ENCODE data around the gene BBOF1.
"Not testable (repeated sequence)": the region's sequence is repeated elsewhere in the genome, so short reads cannot be mapped to it uniquely, and the experiment has no call there.

The BBOF1 gene

DNA sequence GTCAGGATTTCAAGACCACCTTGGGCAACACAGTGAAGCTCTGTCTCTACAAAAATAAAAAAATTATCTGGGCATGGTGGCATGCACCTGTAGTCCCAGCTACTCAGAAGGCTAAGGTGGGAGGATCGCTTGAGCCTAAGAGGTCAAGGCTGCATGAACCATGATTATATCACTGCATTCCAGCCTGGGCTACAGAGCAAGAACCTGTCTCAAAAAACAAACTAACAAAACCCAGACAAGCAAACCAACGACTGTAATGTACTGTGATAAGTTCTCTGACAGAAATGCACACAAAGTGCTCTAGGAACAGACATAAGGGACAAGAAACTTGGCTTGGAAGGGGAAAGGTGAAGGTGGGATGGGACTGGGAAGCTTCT lies 22.4 kb upstream of the BBOF1 start:
- no peak overlapping the region for H3K9ac ChIP-seq
- peaks cover 0 to 12% (median 8%) of the 10 kb centered on the region in 10 experiments; a peak in 16 of 20 replicates for H3K4me1 ChIP-seq
- no peaks in the 10 kb centered on the region for H3K9me3 ChIP-seq (replicated peaks in 1 of 11)
- H3K36me3 ChIP-seq = peaks cover 0 to 20% (median 0%) of the 10 kb centered on the region in 11 experiments; a peak in 4 of 22 replicates
- no peak overlapping the region for H3K27ac ChIP-seq
- no peak for TF ChIP-seq Cebpa-rat (IDR thresholded peaks at IDR 0.05)
- H3K4me2 ChIP-seq = no peak overlapping the region
- H3K27me3 ChIP-seq = no peaks in the 10 kb centered on the region
- H3K4me3 ChIP-seq = no peak overlapping the region
- no peaks in the 10 kb centered on the region for H4K20me1 ChIP-seq

DNA sequence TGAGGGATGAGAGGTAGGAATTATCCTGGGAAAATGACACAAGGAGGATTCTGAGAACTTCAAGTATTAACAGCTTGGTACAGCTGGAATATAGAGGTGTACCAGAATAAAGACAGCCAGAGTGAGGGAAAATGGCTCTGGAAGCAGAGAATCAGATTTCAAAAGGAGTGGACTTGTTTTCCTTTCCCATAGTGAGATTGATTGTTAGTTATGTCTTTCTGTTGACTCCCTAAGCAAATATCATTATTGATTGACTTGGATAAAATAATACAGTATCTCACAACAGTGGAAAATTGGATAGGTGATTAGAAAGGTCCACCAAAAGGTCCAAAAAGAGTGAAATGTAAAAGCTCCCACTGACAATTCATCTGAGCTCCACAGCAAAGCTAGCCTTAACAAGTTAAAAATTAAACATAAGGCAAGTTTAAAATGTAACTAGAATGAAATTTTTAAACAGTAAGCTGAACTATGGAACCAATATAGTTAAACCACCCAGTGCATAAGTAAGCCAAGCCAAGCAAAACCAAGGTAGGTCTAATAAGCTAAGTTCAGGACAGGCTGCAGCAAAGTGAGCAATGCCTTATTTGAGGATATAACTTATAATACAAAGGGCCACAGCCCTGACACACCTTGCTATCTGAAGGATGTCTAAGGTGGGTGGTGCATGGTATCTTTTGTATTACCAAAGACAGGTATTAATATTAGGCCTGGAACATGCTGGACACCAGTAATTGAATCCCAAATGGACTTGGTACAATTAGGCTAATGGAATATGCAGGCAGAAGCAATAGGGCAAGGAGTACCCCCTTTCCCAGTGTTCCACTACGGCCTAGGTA lies 21.8 kb upstream of the BBOF1 start:
- H3K27ac ChIP-seq = no peak overlapping the region
- H3K4me1 ChIP-seq = peaks cover 0 to 12% (median 8%) of the 10 kb centered on the region in 10 experiments; a peak in 16 of 20 replicates
- TF ChIP-seq Cebpa-rat (IDR thresholded peaks at IDR 0.05) = no peak

DNA sequence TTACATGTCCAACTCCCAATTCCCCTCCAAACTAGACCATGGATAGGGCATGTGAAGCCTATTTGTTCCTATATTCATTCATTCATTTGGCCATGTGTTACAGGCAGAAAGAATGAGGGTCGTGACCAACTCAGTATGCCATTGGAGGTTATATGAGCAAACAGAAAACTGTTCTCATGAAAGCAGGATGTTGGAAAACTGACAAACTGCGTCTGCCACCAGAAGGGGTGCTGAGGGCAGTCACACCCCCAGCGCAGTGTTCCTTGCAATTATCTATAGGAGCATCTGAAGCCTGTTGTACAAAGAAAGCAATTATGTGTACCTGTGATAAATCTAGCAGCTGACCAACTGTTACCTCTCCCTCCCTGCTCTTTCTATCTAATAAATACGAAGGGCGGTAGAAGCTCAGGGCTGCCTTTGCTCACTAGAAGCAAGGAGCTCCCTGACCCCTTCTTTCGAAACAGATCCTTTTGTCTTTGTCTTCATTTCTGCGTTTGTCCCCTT lies 21.2 kb upstream of the BBOF1 start:
- H4K20me1 ChIP-seq = no peaks in the 10 kb centered on the region
- H3K4me3 ChIP-seq = no peak overlapping the region
- no peaks in the 10 kb centered on the region for H3K27me3 ChIP-seq
- TF ChIP-seq Cebpa-rat (IDR thresholded peaks at IDR 0.05) = no peak
- H3K9ac ChIP-seq = no peak overlapping the region
- peaks cover 0 to 12% (median 8%) of the 10 kb centered on the region in 10 experiments; a peak in 16 of 20 replicates for H3K4me1 ChIP-seq
- no peak overlapping the region for H3K4me2 ChIP-seq
- peaks cover 0 to 23% (median 0%) of the 10 kb centered on the region in 11 experiments; a peak in 4 of 22 replicates for H3K36me3 ChIP-seq
- no peaks in the 10 kb centered on the region for H3K9me3 ChIP-seq (replicated peaks in 1 of 11)
- H3K27ac ChIP-seq = no peak overlapping the region

More for the DNA sequence above, 21.8 kb upstream of the BBOF1 start:
- no peak overlapping the region for H3K4me2 ChIP-seq
- H3K27me3 ChIP-seq = no peaks in the 10 kb centered on the region
- no peaks in the 10 kb centered on the region for H4K20me1 ChIP-seq
- no peak overlapping the region for H3K9ac ChIP-seq
- no peaks in the 10 kb centered on the region for H3K9me3 ChIP-seq (replicated peaks in 1 of 11)
- no peak overlapping the region for H3K4me3 ChIP-seq
- H3K36me3 ChIP-seq = peaks cover 0 to 20% (median 0%) of the 10 kb centered on the region in 11 experiments; a peak in 4 of 22 replicates

DNA sequence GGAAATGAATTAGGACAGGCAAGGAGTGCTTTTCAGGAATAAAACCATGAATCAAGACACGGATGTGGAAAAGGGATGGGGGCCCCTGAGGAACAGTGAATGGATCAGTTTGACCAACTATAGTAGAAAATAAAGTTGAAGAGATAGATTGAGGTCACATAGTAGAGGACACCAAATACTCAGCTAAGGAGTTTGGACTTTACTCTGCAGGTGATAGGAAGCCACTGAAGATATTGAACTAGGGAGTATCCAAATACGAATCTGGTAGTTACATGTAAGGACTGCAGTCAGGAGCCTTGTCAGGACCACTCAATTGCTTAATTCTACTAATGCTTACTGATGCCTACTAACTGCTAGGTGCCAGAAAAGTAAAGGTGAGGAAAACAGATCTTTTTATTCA lies 20.4 kb upstream of the BBOF1 start:
- no peaks in the 10 kb centered on the region for H4K20me1 ChIP-seq
- H3K9me3 ChIP-seq (replicated peaks in 1 of 11) = no peaks in the 10 kb centered on the region
- no peak overlapping the region for H3K9ac ChIP-seq
- peaks cover 0 to 31% (median under 1%) of the 10 kb centered on the region in 11 experiments; a peak in 6 of 22 replicates for H3K36me3 ChIP-seq
- no peak overlapping the region for H3K4me3 ChIP-seq
- no peaks in the 10 kb centered on the region for H3K27me3 ChIP-seq
- no peak overlapping the region for H3K27ac ChIP-seq
- peaks cover 0 to 12% (median 8%) of the 10 kb centered on the region in 10 experiments; a peak in 16 of 20 replicates for H3K4me1 ChIP-seq
- H3K4me2 ChIP-seq = no peak overlapping the region
- no peak for TF ChIP-seq Cebpa-rat (IDR thresholded peaks at IDR 0.05)

DNA sequence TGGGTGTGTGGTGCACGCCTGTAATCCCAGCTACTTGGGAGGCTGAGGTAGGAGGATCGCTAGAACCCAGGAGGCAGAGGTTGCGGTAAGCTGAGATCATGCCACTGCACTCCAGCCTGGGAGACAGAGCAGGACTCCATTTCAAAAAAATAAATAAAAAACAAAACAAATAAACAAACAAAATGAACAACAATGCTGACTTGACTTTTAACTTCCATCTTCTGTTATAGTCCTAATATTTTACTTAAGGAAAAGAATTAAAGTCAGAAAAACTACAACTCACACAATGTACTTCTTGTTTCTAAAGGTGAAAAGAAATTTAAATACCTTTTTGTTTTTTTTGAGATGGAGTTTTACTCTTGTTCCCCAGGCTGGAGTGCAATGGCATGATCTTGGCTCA lies 13.5 kb upstream of the BBOF1 start:
- not testable (repeated sequence) for H3K27ac ChIP-seq; H3K27me3 ChIP-seq; H3K9ac ChIP-seq; H3K9me3 ChIP-seq (replicated peaks in 1 of 11); H4K20me1 ChIP-seq; H3K4me1 ChIP-seq; H3K4me2 ChIP-seq; H3K4me3 ChIP-seq
- H3K36me3 ChIP-seq = peaks cover 4 to 62% (median 25%) of the 10 kb centered on the region in 11 experiments; a peak in 20 of 22 replicates

DNA sequence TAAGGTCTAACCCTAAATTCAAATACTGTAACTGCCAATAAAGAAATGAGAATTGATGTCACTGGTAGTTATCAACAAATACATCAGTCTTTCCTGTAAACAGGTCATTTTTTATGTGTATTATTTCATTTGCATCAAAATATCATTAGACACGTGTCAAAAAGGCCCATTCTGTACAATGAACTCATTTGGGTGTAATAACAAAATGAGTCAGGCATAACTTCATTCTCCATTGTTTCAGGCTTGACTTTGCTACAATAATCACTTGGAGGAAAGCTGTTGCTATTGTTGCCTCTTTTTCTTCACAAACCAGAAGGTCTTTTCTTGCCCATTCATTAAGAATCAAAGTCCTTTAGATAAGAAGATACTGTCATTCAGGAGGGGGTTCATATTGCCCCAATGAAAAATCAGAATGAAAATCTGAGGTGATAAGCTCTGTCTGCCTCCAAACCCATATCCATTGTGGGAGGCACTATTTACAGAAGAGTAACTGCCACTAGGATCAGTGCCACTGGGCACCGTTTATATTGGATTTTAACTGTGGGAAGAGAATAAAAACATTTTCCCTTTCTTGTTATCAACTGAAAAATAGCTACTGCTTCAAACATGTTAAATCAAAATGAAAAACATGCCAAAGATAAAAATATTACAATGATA lies 10.2 kb upstream of the BBOF1 start:
- Histone ChIP-seq H3K27ac (no peak overlapping the region), H3K36me3 (peaks cover 4 to 52% (median 22%) of the 10 kb centered on the region in 11 experiments; a peak in 19 of 22 replicates), H3K4me3 (no peak overlapping the region), H3K4me1 (no peaks in the 10 kb centered on the region), H3K27me3 (no peaks in the 10 kb centered on the region), H4K20me1 (no peaks in the 10 kb centered on the region), H3K4me2 (no peak overlapping the region), H3K9ac (no peak overlapping the region), H3K9me3 (replicated peaks in 1 of 11) (no peaks in the 10 kb centered on the region)
- TF ChIP-seq Cebpa-rat (IDR thresholded peaks at IDR 0.05) = no peak

DNA sequence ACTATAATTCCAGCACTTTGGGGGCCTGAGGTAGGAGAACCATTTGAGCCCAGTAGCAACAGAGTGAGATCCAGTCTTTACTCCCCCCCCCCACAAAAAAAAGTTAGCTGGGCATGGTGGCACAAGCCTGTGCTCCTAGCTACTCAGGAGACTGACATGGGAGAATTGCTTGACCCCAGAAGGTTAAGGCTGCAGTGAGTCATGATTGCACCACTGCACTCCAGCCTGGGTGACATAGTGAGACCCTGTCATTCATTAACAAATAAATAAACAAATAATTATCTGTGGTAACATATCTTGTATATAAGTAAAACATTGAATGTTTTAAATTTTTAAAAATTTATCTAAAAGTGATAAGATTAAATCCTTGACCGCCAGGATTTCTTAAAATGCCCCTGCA lies 4.8 kb upstream of the BBOF1 start:
- TF ChIP-seq Cebpa-rat (IDR thresholded peaks at IDR 0.05) = no peak
- Histone ChIP-seq H3K27me3 (no peaks in the 10 kb centered on the region), H3K4me2 (no peak overlapping the region), H3K4me1 (peaks cover 6 to 10% (median 8%) of the 10 kb centered on the region in 10 experiments), H3K36me3 (peaks cover 0 to 34% (median 8%) of the 10 kb centered on the region in 11 experiments; a peak in 9 of 22 replicates), H3K27ac (no peak overlapping the region), H3K9me3 (replicated peaks in 1 of 11) (no peaks in the 10 kb centered on the region), H3K9ac (no peak overlapping the region), H3K4me3 (no peak overlapping the region), H4K20me1 (no peaks in the 10 kb centered on the region)

DNA sequence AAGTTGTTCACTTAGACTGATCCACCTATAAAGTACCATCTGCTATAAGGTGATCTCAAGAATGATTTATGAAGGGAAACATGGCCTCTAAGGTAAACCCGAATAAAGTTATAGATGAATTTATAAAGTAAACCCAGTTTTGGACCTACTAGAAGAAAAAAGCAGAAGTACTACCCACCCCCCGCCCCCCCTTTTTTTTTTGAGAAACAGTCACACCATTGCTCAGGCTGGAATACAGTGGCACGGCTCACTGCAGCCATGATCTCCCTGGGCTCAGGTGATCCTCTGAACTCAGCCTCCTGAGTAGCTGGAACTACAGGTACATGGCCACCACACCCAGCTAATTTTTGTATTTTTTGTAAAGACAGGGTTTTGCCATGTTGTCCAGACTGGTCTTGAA lies 4.0 kb upstream of the BBOF1 start:
- Histone ChIP-seq H3K4me1 (peaks cover 7 to 15% (median 14%) of the 10 kb centered on the region in 10 experiments), H3K36me3 (peaks cover 0 to 25% (median 0%) of the 10 kb centered on the region in 11 experiments; a peak in 7 of 22 replicates), H3K27me3 (no peaks in the 10 kb centered on the region), H3K9ac (no peak overlapping the region), H3K9me3 (replicated peaks in 1 of 11) (no peaks in the 10 kb centered on the region), H3K4me3 (no peak overlapping the region), H4K20me1 (no peaks in the 10 kb centered on the region), H3K4me2 (no peak overlapping the region), H3K27ac (no peak overlapping the region)
- TF ChIP-seq Cebpa-rat (IDR thresholded peaks at IDR 0.05) = no peak

DNA sequence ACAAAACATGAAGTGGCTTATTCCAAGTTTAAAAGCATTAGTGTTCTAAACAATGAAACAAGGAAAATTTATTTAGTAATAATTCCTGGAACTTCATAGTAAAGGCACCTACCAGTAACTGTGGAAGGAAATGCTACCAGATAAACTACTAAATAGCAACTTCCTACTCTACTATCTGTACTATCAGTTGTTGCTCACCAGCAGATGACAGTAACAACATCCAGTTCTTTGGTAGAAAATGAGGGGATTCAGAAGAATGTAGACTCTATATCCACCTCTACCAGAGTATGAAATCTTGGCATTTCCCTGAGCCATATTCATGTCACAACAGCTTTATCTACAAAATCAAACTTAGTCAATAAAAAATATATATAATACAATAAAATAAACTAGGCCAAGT lies 3.2 kb upstream of the BBOF1 start:
- no peak overlapping the region for H3K4me3 ChIP-seq
- H3K4me1 ChIP-seq = peaks cover 7 to 15% (median 14%) of the 10 kb centered on the region in 10 experiments
- H3K36me3 ChIP-seq = peaks cover 0 to 21% (median 0%) of the 10 kb centered on the region in 11 experiments; a peak in 5 of 22 replicates
- no peak overlapping the region for H3K9ac ChIP-seq
- no peak for TF ChIP-seq Cebpa-rat (IDR thresholded peaks at IDR 0.05)
- H4K20me1 ChIP-seq = no peaks in the 10 kb centered on the region
- H3K27ac ChIP-seq = no peak overlapping the region
- H3K27me3 ChIP-seq = no peaks in the 10 kb centered on the region
- H3K9me3 ChIP-seq (replicated peaks in 1 of 11) = no peaks in the 10 kb centered on the region
- H3K4me2 ChIP-seq = no peak overlapping the region
